ENCODE data around the gene FARS2. TPM values are rescaled to one million over a fixed set of nuclear protein-coding genes. Genes with fewer than 3 reads are reported as not detected.

The FARS2 gene
- total RNA-seq, 2 experiments from 2014 or later: 18.4 to 20.0 TPM

- Mint-ChIP-seq H3K36me3 (peaks cover 5% of the 10 kb centered on the region), H3K4me3 (no peak overlapping the region), H3K9me3 (peaks cover 10% of the 10 kb centered on the region), H3K27ac (no peak overlapping the region), H3K4me1 (peaks cover 28% of the 10 kb centered on the region), H3K27me3 (no peaks in the 10 kb centered on the region)
- no peak for DNase-seq
Measured at GRCh38 chr6:5811997-5812396, 550.7 kb downstream of the FARS2 start.

GRCh38 chr6:5813625-5814027 is 552.3 kb downstream of the FARS2 start:
- Mint-ChIP-seq H3K36me3 (peaks cover 2% of the 10 kb centered on the region), H3K9me3 (peaks cover 6% of the 10 kb centered on the region), H3K4me1 (peaks cover 28% of the 10 kb centered on the region), H3K4me3 (peak overlapping the region; percentile 5), H3K27me3 (no peaks in the 10 kb centered on the region), H3K27ac (peak overlapping the region; percentile 2)
- peak; percentile 33 for DNase-seq

GRCh38 chr6:5814116-5814515 is 552.8 kb downstream of the FARS2 start:
- peaks cover 28% of the 10 kb centered on the region for H3K4me1 Mint-ChIP-seq
- H3K27me3 Mint-ChIP-seq: no peaks in the 10 kb centered on the region
- peak overlapping the region; percentile 5 for H3K4me3 Mint-ChIP-seq
- H3K36me3 Mint-ChIP-seq: peaks cover 2% of the 10 kb centered on the region
- no peak for DNase-seq
- peaks cover 6% of the 10 kb centered on the region for H3K9me3 Mint-ChIP-seq
- peak overlapping the region; percentile 2 for H3K27ac Mint-ChIP-seq

GRCh38 chr6:5814901-5815300 is 553.6 kb downstream of the FARS2 start:
- Mint-ChIP-seq H3K4me3 (no peak overlapping the region), H3K36me3 (peaks cover 2% of the 10 kb centered on the region), H3K27ac (no peak overlapping the region)

GRCh38 chr6:5817869-5818268 is 556.6 kb downstream of the FARS2 start:
- no peaks in the 10 kb centered on the region for H3K9me3 Mint-ChIP-seq

More at GRCh38 chr6:5814901-5815300, 553.6 kb downstream of the FARS2 start:
- no peaks in the 10 kb centered on the region for H3K27me3 Mint-ChIP-seq
- H3K4me1 Mint-ChIP-seq: peaks cover 22% of the 10 kb centered on the region
- DNase-seq: no peak
- H3K9me3 Mint-ChIP-seq: peaks cover 6% of the 10 kb centered on the region

GRCh38 chr6:5818959-5819358 is 557.6 kb downstream of the FARS2 start:
- H3K27me3 Mint-ChIP-seq: no peaks in the 10 kb centered on the region
- no peaks in the 10 kb centered on the region for H3K9me3 Mint-ChIP-seq
- H3K4me3 Mint-ChIP-seq: no peak overlapping the region
- DNase-seq: no peak
- peaks cover 2% of the 10 kb centered on the region for H3K36me3 Mint-ChIP-seq
- H3K4me1 Mint-ChIP-seq: peaks cover 7% of the 10 kb centered on the region
- no peak overlapping the region for H3K27ac Mint-ChIP-seq

More at GRCh38 chr6:5817869-5818268, 556.6 kb downstream of the FARS2 start:
- Mint-ChIP-seq H3K27me3 (no peaks in the 10 kb centered on the region), H3K4me1 (peaks cover 13% of the 10 kb centered on the region), H3K36me3 (peaks cover 4% of the 10 kb centered on the region), H3K4me3 (no peak overlapping the region), H3K27ac (no peak overlapping the region)
- DNase-seq: no peak

Other genes starting within 250 kb of the FARS2 start
- gene PPP1R3G, start 176.2 kb upstream of the FARS2 start, total RNA-seq: under 1 TPM; 0.06 to 0.10 TPM
- gene LYRM4, start 563 bp upstream of the FARS2 start, total RNA-seq: 10 to 100 TPM; 44.3 to 45.7 TPM

All from activated naive CD8-positive, alpha-beta T cell treated with anti-CD3 and anti-CD28 coated beads for 36 hours (primary cell).